HCT116 (cell line): ENCODE measurements around the gene CSTPP1. TPM values are rescaled to one million over a fixed set of nuclear protein-coding genes. Genes with fewer than 3 reads are reported as not detected.

Experiments used
- ATAC-seq: fragments of 200-7000 bp; cut with Tn5 transposase; 2 replicates; pipeline ENCODE4 v1.9.1; 2020; ENCODE audit warnings: mild to moderate bottlenecking, moderate library complexity
- BruUV-seq: library from RNA; stranded (reverse); fragments of 400-500 nt; replicated peaks from 2 replicates; lab custom pipeline; 2021; lab: Mats Ljungman, UMichigan
- CTCF ChIA-PET: fragments of 300-600 bp; sonication (Branson Sonifier 250); formaldehyde crosslinking; loops from one replicate; lab custom pipeline; 2021; ENCODE audit warnings: antibody characterized with exemption; lab: Charles Lee
- POLR2A ChIA-PET: fragments of 300-600, 350-600 bp; sonication (Branson Sonifier 250); formaldehyde crosslinking; loops from one replicate; lab custom pipeline; 2021; ENCODE audit warnings: antibody characterized with exemption; lab: Charles Lee
- RAD21 ChIA-PET, 2 experiments: fragments of 300-600 bp; sonication (Branson Sonifier 250); formaldehyde crosslinking; loops; one replicate each; lab custom pipeline; 2023; ENCODE audit warnings: low total read pairs in 2 of 2; ENCODE audit not compliant: uncharacterized antibody in 2 of 2, unreplicated experiment in 2 of 2, low non-redundant PET in 1 of 2; lab: Charles Lee
- DNase-seq: peaks from one replicate; pipeline ENCODE4 v3.0.0-alpha.2; 2010; ENCODE audit warnings: low read depth, low spot score
- H2AFZ ChIP-seq: fragments of 200-600 bp; shearing (Covaris generic), sonication (generic); 2 replicates; pipeline ENCODE4 v1.6.1; 2017; ENCODE audit warnings: low read depth, mixed run types, mixed read lengths, antibody characterized with exemption, low read length; ENCODE audit not compliant: poor library complexity, severe bottlenecking
- H3K27ac ChIP-seq: 2 replicates; pipeline ENCODE4 v1.5.1; 2012; ENCODE audit warnings: low read depth, low read length
- H3K27me3 ChIP-seq: fragments of 200-600 bp; sonication (generic); 2 replicates; pipeline ENCODE4 v1.6.1; 2016; ENCODE audit warnings: mixed run types, low read length, mixed read lengths; ENCODE audit not compliant: insufficient read depth
- H3K36me3 ChIP-seq, 2 experiments: fragments of 200-500 bp in 1 of 2; fragments of 200-600 bp in 1 of 2; sonication (Bioruptor generic) in 1 of 2; sonication (generic) in 1 of 2; 2 replicates each; pipeline versions ENCODE4 v1.5.1 to v1.6.1; 2014 to 2016; ENCODE audit warnings: low read length in 2 of 2, inconsistent platforms in 1 of 2, mixed read lengths in 1 of 2, mixed run types in 1 of 2; ENCODE audit not compliant: insufficient read depth in 2 of 2, control insufficient read depth in 1 of 2
- H3K4me1 ChIP-seq, 2 experiments: fragments of 200-600 bp in 1 of 2; sonication (generic) in 1 of 2; 2 replicates each; pipeline versions ENCODE4 v1.5.1 to v1.6.1; 2012 to 2017; ENCODE audit warnings: low read length in 2 of 2, inconsistent platforms in 1 of 2, mild to moderate bottlenecking in 1 of 2, mixed read lengths in 1 of 2, mixed run types in 1 of 2, moderate library complexity in 1 of 2; ENCODE audit not compliant: insufficient read depth in 2 of 2, control insufficient read depth in 1 of 2
- H3K4me2 ChIP-seq: fragments of 200-600 bp; sonication (generic); 2 replicates; pipeline ENCODE4 v1.6.1; 2017; ENCODE audit warnings: mixed run types, low read length, mixed read lengths
- H3K4me3 ChIP-seq, 2 experiments: fragments of 200-600 bp in 1 of 2; sonication (generic) in 1 of 2; replicated peaks in 1 of 2; 2 replicates each; pipeline ENCODE4 v1.5.1; 2011 to 2016; ENCODE audit warnings: low read length in 2 of 2, control low read depth in 1 of 2, low read depth in 1 of 2, mild to moderate bottlenecking in 1 of 2, mixed read lengths in 1 of 2, mixed run types in 1 of 2
- H3K79me2 ChIP-seq: fragments of 200-600 bp; sonication (generic); 2 replicates; pipeline ENCODE4 v1.6.1; 2017; ENCODE audit warnings: mild to moderate bottlenecking, mixed run types, low read length, moderate library complexity, mixed read lengths; ENCODE audit not compliant: insufficient read depth
- H3K9ac ChIP-seq: fragments of 200-600 bp; sonication (generic); 2 replicates; pipeline ENCODE4 v1.6.1; 2016; ENCODE audit warnings: low read length, mixed read lengths
- H3K9me2 ChIP-seq: fragments of 200-600 bp; sonication (generic), shearing (Covaris generic); 2 replicates; pipeline ENCODE4 v1.6.1; 2017; ENCODE audit warnings: mixed run types, mild to moderate bottlenecking, moderate library complexity; ENCODE audit not compliant: insufficient read depth
- H3K9me3 ChIP-seq, 2 experiments: fragments of 200-500 bp in 1 of 2; fragments of 200-600 bp in 1 of 2; sonication (Bioruptor generic) in 1 of 2; sonication (generic) in 1 of 2; 2 replicates each; pipeline ENCODE4 v1.6.1; 2014 to 2017; ENCODE audit warnings: low read length in 2 of 2, mixed read lengths in 2 of 2, inconsistent platforms in 1 of 2, low read depth in 1 of 2, mild to moderate bottlenecking in 1 of 2, mixed run types in 1 of 2, moderate library complexity in 1 of 2; ENCODE audit not compliant: control insufficient read depth in 1 of 2, insufficient read depth in 1 of 2
- H4K20me1 ChIP-seq: fragments of 200-600 bp; sonication (generic), shearing (Covaris generic); 2 replicates; pipeline ENCODE4 v1.6.1; 2017; ENCODE audit warnings: mixed run types, mild to moderate bottlenecking, moderate library complexity; ENCODE audit not compliant: insufficient read depth
- CBX3 ChIP-seq: IDR thresholded peaks from 2 replicates; pipeline ENCODE4 v1.6.1; 2012; ENCODE audit warnings: low read depth
- CEBPB ChIP-seq: IDR thresholded peaks from 2 replicates; pipeline ENCODE4 v1.6.1; 2012; ENCODE audit warnings: low read depth
- EGR1 ChIP-seq: IDR thresholded peaks from 2 replicates; pipeline ENCODE4 v1.6.1; 2012; ENCODE audit warnings: low read depth
- ELF1 ChIP-seq: IDR thresholded peaks from 2 replicates; pipeline ENCODE4 v1.6.1; 2012; ENCODE audit warnings: low read depth, borderline replicate concordance
- EZH2 ChIP-seq: fragments of 200-600 bp; sonication (generic); IDR thresholded peaks from 2 replicates; pipeline ENCODE4 v1.6.1; 2017; ENCODE audit warnings: antibody characterized with exemption, mixed run types
- EZH2phosphoT487 ChIP-seq: fragments of 200-600 bp; IDR thresholded peaks from 2 replicates; pipeline ENCODE4 v1.6.1; 2018; ENCODE audit warnings: antibody characterized with exemption, borderline replicate concordance
- FOSL1 ChIP-seq: IDR thresholded peaks from 2 replicates; pipeline ENCODE4 v1.6.1; 2012; ENCODE audit warnings: low read depth
- JUND ChIP-seq: IDR thresholded peaks from 2 replicates; pipeline ENCODE4 v1.6.1; 2012
- POLR2A ChIP-seq: IDR thresholded peaks from 2 replicates; pipeline ENCODE4 v1.7.0; 2011; ENCODE audit warnings: borderline replicate concordance; ENCODE audit not compliant: insufficient read depth, insufficient read length; ENCODE audit errors: extremely low read depth
- POLR2AphosphoS5 ChIP-seq: IDR thresholded peaks from 2 replicates; pipeline ENCODE4 v1.6.1; 2011; ENCODE audit warnings: mild to moderate bottlenecking, low read depth, low read length, moderate library complexity
- SRF ChIP-seq: IDR thresholded peaks from 2 replicates; pipeline ENCODE4 v1.6.1; 2012; ENCODE audit warnings: low read depth
- YY1 ChIP-seq: IDR thresholded peaks from 2 replicates; pipeline ENCODE4 v1.6.1; 2011; ENCODE audit warnings: low read length, low read depth, moderate library complexity, mild to moderate bottlenecking; ENCODE audit not compliant: insufficient replicate concordance; ENCODE audit errors: extremely low read depth
- ZNF274 ChIP-seq: fragments of 200-500 bp; sonication (Bioruptor generic); IDR thresholded peaks from 2 replicates; pipeline ENCODE4 v1.6.1; 2014; ENCODE audit warnings: mild to moderate bottlenecking, low read depth, low read length, inconsistent platforms
- intact Hi-C: fragments of 100-400 bp; cut with micrococcal nuclease; formaldehyde crosslinking; loops from 2 replicates; pipeline ENCODE4 v1.10.0; 2022
- total RNA-seq: library from RNA; stranded (reverse); gene quantifications from one replicate; pipeline ENCODE4 v1.2.1, GENCODE V29; 2021; ENCODE audit not compliant: unreplicated experiment
- TF ChIP-seq, protein P1 (sequence below): IDR thresholded peaks from 2 replicates; pipeline ENCODE4 v1.6.1; 2012
- TF ChIP-seq, protein P2 (sequence below), 3 experiments: fragments of 200-600 bp in 1 of 3; sonication (generic) in 1 of 3; IDR thresholded peaks in 2 of 3; conservative IDR thresholded peaks in 1 of 3; 2 replicates each; pipeline ENCODE4 v1.5.1; 2012 to 2017; ENCODE audit warnings: low read depth in 2 of 3, low read length in 2 of 3, antibody characterized with exemption in 1 of 3, borderline replicate concordance in 1 of 3, control low read depth in 1 of 3, mild to moderate bottlenecking in 1 of 3, mixed read lengths in 1 of 3, mixed run types in 1 of 3, moderate library complexity in 1 of 3; ENCODE audit not compliant: insufficient read depth in 1 of 3
- TF ChIP-seq, protein P3 (sequence below): IDR thresholded peaks from 2 replicates; pipeline ENCODE4 v1.6.1; 2012; ENCODE audit warnings: low read depth
- TF ChIP-seq, protein P4 (sequence below): IDR thresholded peaks from 2 replicates; pipeline ENCODE4 v1.6.1; 2012

Gene CSTPP1
- total RNA-seq, 1 experiment from 2014 or later = 24.7 TPM

DNA sequence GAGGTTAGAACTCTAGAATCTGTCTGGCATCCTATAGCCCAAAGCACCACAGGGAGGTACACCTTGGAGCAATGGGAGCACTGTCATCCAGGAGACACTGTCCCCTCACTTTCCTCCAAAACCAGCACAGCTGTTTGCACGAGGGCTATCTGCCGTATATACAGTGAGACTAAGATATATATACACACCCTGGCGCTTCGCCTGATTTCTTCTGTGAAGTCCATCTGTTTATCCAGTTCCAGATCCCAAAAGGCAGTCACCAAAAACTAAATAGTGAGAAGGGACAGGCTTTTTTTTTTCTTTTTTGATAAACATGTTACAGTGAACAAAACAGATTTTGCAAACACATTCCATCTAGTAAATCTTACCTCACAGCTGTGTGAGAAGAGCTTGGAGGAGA is 171.7 kb downstream of the CSTPP1 start:
- Histone ChIP-seq H3K9me3 (no peaks in the 10 kb centered on the region), H3K4me1 (no peaks in the 10 kb centered on the region), H3K27ac (no peak overlapping the region), H2AFZ (no peak overlapping the region), H3K4me3 (no peak overlapping the region), H3K4me2 (no peak overlapping the region), H3K9me2 (no peaks in the 10 kb centered on the region), H3K79me2 (no peaks in the 10 kb centered on the region), H3K36me3 (no peaks in the 10 kb centered on the region), H4K20me1 (no peaks in the 10 kb centered on the region), H3K27me3 (no peaks in the 10 kb centered on the region), H3K9ac (no peak overlapping the region)
- no peak for TF ChIP-seq POLR2AphosphoS5
- TF ChIP-seq SRF = no peak
- TF ChIP-seq FOSL1 = no peak
- no peak for TF ChIP-seq EGR1
- no peak for TF ChIP-seq CBX3
- no peak for TF ChIP-seq POLR2A
- TF ChIP-seq ELF1 = no peak
- TF ChIP-seq ZNF274 = no peak
- TF ChIP-seq, protein P1, sequence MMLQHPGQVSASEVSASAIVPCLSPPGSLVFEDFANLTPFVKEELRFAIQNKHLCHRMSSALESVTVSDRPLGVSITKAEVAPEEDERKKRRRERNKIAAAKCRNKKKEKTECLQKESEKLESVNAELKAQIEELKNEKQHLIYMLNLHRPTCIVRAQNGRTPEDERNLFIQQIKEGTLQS = no peak
- TF ChIP-seq, protein P2, sequence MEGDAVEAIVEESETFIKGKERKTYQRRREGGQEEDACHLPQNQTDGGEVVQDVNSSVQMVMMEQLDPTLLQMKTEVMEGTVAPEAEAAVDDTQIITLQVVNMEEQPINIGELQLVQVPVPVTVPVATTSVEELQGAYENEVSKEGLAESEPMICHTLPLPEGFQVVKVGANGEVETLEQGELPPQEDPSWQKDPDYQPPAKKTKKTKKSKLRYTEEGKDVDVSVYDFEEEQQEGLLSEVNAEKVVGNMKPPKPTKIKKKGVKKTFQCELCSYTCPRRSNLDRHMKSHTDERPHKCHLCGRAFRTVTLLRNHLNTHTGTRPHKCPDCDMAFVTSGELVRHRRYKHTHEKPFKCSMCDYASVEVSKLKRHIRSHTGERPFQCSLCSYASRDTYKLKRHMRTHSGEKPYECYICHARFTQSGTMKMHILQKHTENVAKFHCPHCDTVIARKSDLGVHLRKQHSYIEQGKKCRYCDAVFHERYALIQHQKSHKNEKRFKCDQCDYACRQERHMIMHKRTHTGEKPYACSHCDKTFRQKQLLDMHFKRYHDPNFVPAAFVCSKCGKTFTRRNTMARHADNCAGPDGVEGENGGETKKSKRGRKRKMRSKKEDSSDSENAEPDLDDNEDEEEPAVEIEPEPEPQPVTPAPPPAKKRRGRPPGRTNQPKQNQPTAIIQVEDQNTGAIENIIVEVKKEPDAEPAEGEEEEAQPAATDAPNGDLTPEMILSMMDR (IDR thresholded peaks at IDR 0.05 in 2 of 3, conservative IDR thresholded peaks at IDR 0.05 in 1 of 3; ENCODE audit: borderline replicate concordance in 1 of 3, insufficient read depth in 1 of 3, low read depth in 2 of 3, low read length in 2 of 3) = no peak
- TF ChIP-seq JUND = no peak
- no peak for TF ChIP-seq EZH2
- no peak for TF ChIP-seq EZH2phosphoT487
- no peak for TF ChIP-seq CEBPB
- TF ChIP-seq YY1 = no peak
- TF ChIP-seq, protein P3, sequence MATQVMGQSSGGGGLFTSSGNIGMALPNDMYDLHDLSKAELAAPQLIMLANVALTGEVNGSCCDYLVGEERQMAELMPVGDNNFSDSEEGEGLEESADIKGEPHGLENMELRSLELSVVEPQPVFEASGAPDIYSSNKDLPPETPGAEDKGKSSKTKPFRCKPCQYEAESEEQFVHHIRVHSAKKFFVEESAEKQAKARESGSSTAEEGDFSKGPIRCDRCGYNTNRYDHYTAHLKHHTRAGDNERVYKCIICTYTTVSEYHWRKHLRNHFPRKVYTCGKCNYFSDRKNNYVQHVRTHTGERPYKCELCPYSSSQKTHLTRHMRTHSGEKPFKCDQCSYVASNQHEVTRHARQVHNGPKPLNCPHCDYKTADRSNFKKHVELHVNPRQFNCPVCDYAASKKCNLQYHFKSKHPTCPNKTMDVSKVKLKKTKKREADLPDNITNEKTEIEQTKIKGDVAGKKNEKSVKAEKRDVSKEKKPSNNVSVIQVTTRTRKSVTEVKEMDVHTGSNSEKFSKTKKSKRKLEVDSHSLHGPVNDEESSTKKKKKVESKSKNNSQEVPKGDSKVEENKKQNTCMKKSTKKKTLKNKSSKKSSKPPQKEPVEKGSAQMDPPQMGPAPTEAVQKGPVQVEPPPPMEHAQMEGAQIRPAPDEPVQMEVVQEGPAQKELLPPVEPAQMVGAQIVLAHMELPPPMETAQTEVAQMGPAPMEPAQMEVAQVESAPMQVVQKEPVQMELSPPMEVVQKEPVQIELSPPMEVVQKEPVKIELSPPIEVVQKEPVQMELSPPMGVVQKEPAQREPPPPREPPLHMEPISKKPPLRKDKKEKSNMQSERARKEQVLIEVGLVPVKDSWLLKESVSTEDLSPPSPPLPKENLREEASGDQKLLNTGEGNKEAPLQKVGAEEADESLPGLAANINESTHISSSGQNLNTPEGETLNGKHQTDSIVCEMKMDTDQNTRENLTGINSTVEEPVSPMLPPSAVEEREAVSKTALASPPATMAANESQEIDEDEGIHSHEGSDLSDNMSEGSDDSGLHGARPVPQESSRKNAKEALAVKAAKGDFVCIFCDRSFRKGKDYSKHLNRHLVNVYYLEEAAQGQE = no peak
- TF ChIP-seq, protein P4, sequence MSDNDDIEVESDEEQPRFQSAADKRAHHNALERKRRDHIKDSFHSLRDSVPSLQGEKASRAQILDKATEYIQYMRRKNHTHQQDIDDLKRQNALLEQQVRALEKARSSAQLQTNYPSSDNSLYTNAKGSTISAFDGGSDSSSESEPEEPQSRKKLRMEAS = no peak
- DNase-seq (no peak), ATAC-seq (no peak)
- intact Hi-C loops = no loop called here
- CTCF ChIA-PET = no interaction called here
- no TSS peak for BruUV-seq
- POLR2A ChIA-PET = no interaction called here
- RAD21 ChIA-PET = no interaction called here
